Large intestine (tissue), 3 donors: ENCODE results near the gene NCOR2. TPM values are rescaled to one million over a fixed set of nuclear protein-coding genes. Genes with fewer than 3 reads are reported as not detected.

Experiments
- DNase-seq, 2 donors: peaks; one replicate each; pipeline versions ENCODE4 v3.0.0 to v3.0.0-alpha.2; 2013
- H3K27ac ChIP-seq: one replicate; pipeline ENCODE4 v1.5.1; 2013; ENCODE audit warnings: low read length
- H3K27me3 ChIP-seq: 2 replicates; pipeline ENCODE4 v1.6.1; 2013; ENCODE audit warnings: low read length; ENCODE audit not compliant: control insufficient read depth, insufficient read depth
- H3K36me3 ChIP-seq: 2 replicates; pipeline ENCODE4 v1.6.1; 2013; ENCODE audit warnings: low read length; ENCODE audit not compliant: control insufficient read depth, insufficient read depth
- H3K4me1 ChIP-seq: one replicate; pipeline ENCODE4 v1.6.1; 2013; ENCODE audit warnings: low read length; ENCODE audit not compliant: control insufficient read depth, insufficient read depth
- H3K4me3 ChIP-seq: one replicate; pipeline ENCODE4 v1.5.1; 2013; ENCODE audit warnings: low read length
- H3K9me3 ChIP-seq: one replicate; pipeline ENCODE4 v1.6.1; 2013; ENCODE audit warnings: mild to moderate bottlenecking, low read depth, low read length, moderate library complexity; ENCODE audit not compliant: control insufficient read depth
- WGBS: methylation state at CpG from one replicate; pipeline ENCODE4 v1.1.5; 2013; ENCODE audit warnings: low lambda C conversion rate; ENCODE audit not compliant: insufficient coverage; 5-methylcytosine and 5-hydroxymethylcytosine counted together
- polyA plus RNA-seq: library from polyadenylated mRNA; unstranded; fragments of 120-200 nt; gene quantifications from one replicate; pipeline ENCODE4 v1.2.1, GENCODE V29; 2013

Gene NCOR2
- polyA plus RNA-seq, 1 donor: 86.3 TPM

- Histone ChIP-seq H3K36me3 (no peaks in the 10 kb centered on the region), H3K27ac (peak overlapping the region; percentile 74), H3K4me1 (peaks cover 45% of the 10 kb centered on the region), H3K9me3 (peaks cover 15% of the 10 kb centered on the region), H3K4me3 (no peak overlapping the region), H3K27me3 (no peaks in the 10 kb centered on the region)
- no CpG with 5 or more reads among the region's 32 CpGs for WGBS
- DNase-seq: peak; percentile 92 to 98
Observed at GRCh38 chr12:124609041-124609989, 41.9 kb upstream of the NCOR2 start.

- H3K4me1 ChIP-seq: peaks cover 53% of the 10 kb centered on the region
- H3K4me3 ChIP-seq: no peak overlapping the region
- H3K27ac ChIP-seq: peak overlapping the region; percentile 74
- no peaks in the 10 kb centered on the region for H3K36me3 ChIP-seq
- H3K9me3 ChIP-seq: peaks cover 15% of the 10 kb centered on the region
- no CpG with 5 or more reads among the region's 10 CpGs for WGBS
- H3K27me3 ChIP-seq: no peaks in the 10 kb centered on the region
- no peak for DNase-seq
Observed at GRCh38 chr12:124608450-124608870, 41.0 kb upstream of the NCOR2 start.

DNA sequence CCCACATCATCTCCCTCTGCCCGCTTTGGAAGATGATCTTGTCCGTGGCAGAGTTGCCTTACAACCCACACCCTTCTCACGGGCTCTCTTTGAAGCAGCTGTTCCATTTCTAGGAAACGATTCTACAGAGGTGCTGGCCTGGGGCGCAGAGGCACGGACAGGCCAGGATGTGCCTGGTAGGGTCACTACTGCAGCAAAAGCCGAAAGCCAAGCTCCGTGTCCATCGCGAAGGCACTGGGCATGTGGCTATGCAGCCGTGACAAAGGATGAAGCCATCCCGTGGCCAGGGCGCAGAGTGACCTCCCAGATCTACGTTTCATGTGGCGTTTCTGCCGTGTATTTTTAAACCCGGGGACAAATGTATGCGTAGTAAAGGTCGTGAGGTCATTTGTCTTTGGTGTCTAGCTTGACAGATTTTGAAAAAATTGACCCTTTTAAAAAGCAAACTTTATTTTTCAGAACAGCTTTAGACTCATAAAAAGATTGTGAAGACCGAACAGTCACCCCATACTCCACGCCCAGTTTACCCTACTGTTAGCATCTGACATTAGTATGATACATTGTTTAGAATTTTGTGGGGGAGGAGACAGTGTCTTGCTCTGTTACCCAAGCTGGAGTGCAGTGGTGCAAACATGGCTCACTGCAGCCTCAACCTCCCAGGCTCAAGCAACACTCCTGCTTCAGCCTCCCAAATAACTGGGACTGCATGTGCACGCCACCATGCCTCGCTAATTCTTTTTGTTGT is 40.4 kb upstream of the NCOR2 start:
- no peaks in the 10 kb centered on the region for H3K36me3 ChIP-seq
- 83% methylated on average over 1 of the region's 23 CpGs for WGBS
- H3K4me1 ChIP-seq: peaks cover 59% of the 10 kb centered on the region
- DNase-seq: no peak
- peak overlapping the region; percentile 74 for H3K27ac ChIP-seq
- H3K9me3 ChIP-seq: peaks cover 15% of the 10 kb centered on the region
- no peak overlapping the region for H3K4me3 ChIP-seq
- no peaks in the 10 kb centered on the region for H3K27me3 ChIP-seq

- Histone ChIP-seq H3K9me3 (peaks cover 15% of the 10 kb centered on the region), H3K27ac (peak overlapping the region; percentile 69), H3K4me3 (no peak overlapping the region), H3K36me3 (no peaks in the 10 kb centered on the region), H3K4me1 (peaks cover 59% of the 10 kb centered on the region), H3K27me3 (no peaks in the 10 kb centered on the region)
- peak; percentile 48 to 81 for DNase-seq
- no CpG with 5 or more reads among the region's 22 CpGs for WGBS
Observed at GRCh38 chr12:124605883-124606774, 38.7 kb upstream of the NCOR2 start.

- Histone ChIP-seq H3K27me3 (no peaks in the 10 kb centered on the region), H3K4me3 (no peak overlapping the region), H3K27ac (peak overlapping the region; percentile 69), H3K36me3 (no peaks in the 10 kb centered on the region), H3K9me3 (peaks cover 13% of the 10 kb centered on the region), H3K4me1 (peaks cover 59% of the 10 kb centered on the region)
- no peak for DNase-seq
- no CpG with 5 or more reads among the region's 13 CpGs for WGBS
Observed at GRCh38 chr12:124605150-124605882, 37.9 kb upstream of the NCOR2 start.

DNA sequence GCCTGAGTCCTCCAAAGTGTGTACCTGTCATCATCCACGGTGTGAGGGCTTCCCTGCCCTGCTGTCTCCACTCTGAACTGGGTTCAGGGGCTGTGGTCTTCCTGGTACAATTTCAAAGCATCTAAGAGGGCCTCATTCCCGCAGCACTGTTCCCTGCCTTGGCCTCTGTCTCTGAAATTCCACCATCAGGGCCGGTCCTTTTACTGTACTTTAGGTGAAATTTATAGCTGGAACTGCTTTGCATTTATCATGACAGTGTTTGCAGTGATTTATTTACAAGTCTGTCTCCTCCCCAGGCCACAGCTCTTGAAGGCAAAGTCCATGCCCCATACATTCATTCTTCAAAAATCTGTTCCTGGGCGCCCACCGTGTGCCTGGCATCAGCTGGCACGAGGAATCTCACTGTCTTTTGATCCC is 36.9 kb upstream of the NCOR2 start:
- DNase-seq: peak in 1 of 2 donors; percentile 71
- peaks cover 13% of the 10 kb centered on the region for H3K9me3 ChIP-seq
- WGBS: no CpG with 5 or more reads among the region's 6 CpGs
- H3K36me3 ChIP-seq: no peaks in the 10 kb centered on the region
- no peak overlapping the region for H3K4me3 ChIP-seq
- H3K4me1 ChIP-seq: peaks cover 54% of the 10 kb centered on the region
- H3K27ac ChIP-seq: peak overlapping the region; percentile 59
- H3K27me3 ChIP-seq: no peaks in the 10 kb centered on the region

DNA sequence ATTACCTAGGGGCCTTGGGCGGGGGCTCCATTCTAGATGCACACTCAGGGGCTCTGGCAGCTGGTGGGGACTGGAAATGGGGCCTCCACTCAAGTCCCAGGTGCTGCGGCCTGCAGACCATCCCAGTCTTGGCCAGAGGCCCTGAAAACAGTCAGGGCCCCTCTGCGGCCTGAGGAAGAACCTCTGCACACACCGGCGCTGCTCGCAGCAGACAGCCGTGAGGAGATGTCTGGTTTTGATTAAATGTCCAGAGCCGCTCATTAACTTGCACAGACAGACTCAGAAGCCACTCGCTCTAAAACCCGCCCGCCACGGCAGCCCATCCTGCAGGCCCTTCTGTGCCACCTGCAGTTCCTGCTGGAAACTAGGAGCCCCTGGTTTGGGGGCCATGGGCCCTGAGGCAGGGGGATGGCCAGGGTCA is 36.4 kb upstream of the NCOR2 start:
- peak overlapping the region; percentile 59 for H3K27ac ChIP-seq
- WGBS: no CpG with 5 or more reads among the region's 12 CpGs
- no peaks in the 10 kb centered on the region for H3K27me3 ChIP-seq
- H3K9me3 ChIP-seq: peaks cover 13% of the 10 kb centered on the region
- H3K36me3 ChIP-seq: no peaks in the 10 kb centered on the region
- H3K4me3 ChIP-seq: no peak overlapping the region
- DNase-seq: no peak
- H3K4me1 ChIP-seq: peaks cover 51% of the 10 kb centered on the region

- H3K4me1 ChIP-seq: peaks cover 44% of the 10 kb centered on the region
- no peaks in the 10 kb centered on the region for H3K36me3 ChIP-seq
- H3K4me3 ChIP-seq: no peak overlapping the region
- no peaks in the 10 kb centered on the region for H3K27me3 ChIP-seq
- DNase-seq: no peak
- no CpG with 5 or more reads among the region's 12 CpGs for whole genome bisulfite sequencing
- H3K9me3 ChIP-seq: peaks cover 13% of the 10 kb centered on the region
- no peak overlapping the region for H3K27ac ChIP-seq
Observed at GRCh38 chr12:124603100-124603541, 35.7 kb upstream of the NCOR2 start.

DNA sequence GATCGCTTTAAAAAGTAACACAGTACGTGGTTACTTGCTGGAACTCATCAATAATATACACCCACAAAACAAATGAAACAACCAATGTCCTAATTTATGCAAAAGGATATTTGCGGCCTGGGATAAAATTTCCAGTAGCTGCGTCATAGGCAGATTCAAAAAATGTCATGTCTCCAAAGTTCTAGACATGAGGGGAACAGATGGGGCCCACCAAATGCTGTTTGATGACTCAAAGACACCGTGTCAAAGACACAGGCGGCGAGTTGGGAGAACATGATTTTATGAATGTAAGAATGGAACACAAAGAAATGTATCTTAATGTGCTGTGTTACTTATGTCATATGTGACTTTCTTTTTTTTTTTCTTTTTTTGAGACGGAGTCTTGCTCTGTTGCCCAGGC is 34.3 kb upstream of the NCOR2 start:
- Histone ChIP-seq H3K4me3 (no peak overlapping the region), H3K9me3 (peaks cover 11% of the 10 kb centered on the region), H3K27me3 (no peaks in the 10 kb centered on the region), H3K4me1 (peaks cover 38% of the 10 kb centered on the region), H3K27ac (no peak overlapping the region), H3K36me3 (no peaks in the 10 kb centered on the region)
- WGBS: 80% methylated on average over 1 of the region's 8 CpGs
- no peak for DNase-seq
